Medulla oblongata (tissue), 1 donor: ENCODE data around the gene UPK2.
"Not testable (repeated sequence)": the region's sequence is repeated elsewhere in the genome, so short reads cannot be mapped to it uniquely, and the experiment has no call there.

Source experiments
- DNase-seq: peaks from one replicate; pipeline ENCODE4 v3.0.0-alpha.2; 2015; ENCODE audit errors: extremely low spot score

The UPK2 gene

DNA sequence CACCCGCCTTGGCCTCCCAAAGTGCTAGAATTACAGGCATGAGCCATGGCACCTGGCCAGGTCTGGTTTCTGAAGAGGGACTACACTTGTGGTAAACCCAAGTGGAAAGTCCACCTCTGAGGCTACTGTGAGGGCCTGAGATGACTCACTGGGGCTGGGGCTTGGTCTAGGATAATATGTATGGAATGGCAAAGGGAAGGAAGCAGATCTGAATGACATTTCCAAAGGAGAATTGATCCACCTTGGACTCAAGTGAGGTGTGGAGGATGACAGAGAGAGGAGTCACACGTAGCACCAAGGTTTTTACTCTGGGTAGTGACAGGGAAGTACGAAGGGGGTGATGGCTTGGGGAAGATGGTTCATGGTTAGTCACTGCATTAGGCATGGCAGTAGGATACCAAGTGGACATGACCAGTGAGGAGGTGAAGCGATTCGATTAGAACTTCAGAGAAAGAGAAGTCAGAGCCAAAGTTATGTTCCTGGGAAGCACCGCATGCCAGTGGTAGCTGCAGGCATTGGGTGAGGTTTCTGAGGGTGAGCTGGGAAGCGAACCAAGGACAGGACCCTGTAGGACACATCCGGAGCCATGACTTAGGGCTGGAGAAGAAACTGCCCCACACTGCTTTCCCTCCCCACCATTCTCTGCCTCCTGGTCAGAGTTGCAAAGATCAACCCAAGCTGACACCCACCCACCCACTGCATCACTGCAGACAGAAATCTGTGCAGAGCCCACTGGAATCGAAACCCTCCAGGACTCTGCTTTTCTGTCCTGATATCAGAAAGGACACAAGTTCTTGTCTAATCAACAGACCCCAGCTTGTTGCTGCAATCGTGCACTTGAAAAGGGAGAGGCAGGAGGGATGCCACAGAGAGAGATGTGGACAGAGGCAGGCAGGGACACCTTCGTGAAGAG is 17.4 kb upstream of the UPK2 start:
- no peak for DNase-seq

DNA sequence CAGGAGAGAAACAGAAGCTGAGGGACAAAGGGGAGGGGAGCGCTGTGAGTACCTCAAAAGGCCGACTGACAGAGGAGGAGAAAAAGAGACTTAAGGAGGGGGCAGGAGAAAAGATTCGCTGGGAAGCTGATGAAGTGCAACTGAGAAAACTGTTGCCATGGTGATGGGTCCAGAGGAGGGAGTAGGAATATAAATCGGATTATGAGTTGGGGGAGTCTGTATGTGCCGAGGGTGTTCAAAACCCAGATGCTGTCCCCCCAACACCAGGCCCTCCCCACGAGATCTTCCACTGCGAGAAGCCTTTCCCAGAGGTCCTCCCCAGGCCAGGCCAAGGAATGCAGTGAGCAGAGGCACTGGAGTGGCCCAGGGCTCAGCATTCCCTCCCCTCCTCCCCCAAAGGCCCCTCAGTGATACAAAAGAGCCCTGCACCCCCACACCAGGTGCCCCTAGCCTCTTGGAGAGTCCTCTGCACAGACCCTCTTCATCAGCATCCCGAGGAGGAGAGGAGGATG is 16.6 kb upstream of the UPK2 start:
- no peak for DNase-seq

- no peak for DNase-seq
These were observed 16.0 kb upstream of the UPK2 start for GRCh38 chr11:118939953-118940598.

DNA sequence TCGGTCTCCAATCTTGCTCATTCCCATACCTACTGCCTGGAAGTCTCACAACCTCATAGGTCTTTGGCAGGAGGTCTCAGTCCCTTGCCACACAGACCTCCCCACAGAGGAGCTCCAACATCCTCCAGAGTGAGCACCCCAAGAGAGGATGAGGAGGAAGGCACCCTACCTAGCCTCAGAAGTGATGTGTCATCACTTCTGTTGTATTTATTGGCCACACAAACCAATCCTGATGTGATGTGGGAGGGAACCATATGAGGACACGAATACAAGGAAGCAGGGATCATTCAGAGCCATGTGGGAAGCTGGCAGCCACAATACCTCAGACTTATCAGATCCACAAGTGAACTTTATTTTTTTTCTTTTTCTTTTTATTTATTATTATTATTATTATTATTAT is 9.0 kb upstream of the UPK2 start:
- no peak for DNase-seq

DNA sequence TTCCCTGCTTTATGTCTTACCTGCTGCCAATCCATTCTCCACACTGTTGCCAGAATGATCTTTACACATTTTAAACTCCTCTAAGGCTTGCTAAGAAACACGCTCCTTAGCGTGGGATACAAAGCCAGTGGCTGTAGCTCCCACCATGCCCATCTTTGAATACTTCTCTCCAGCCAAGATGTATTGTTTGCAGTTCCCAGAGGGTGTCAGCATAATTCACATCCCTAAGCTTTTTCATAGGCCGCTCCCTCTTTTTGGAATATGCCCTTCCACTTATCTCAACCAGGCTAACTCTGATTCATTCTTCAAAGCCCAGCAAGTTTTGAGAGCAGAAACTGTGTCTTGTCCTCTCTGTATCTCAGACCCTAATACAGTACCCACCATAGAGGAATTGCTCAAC is 8.1 kb upstream of the UPK2 start:
- no peak for DNase-seq

DNA sequence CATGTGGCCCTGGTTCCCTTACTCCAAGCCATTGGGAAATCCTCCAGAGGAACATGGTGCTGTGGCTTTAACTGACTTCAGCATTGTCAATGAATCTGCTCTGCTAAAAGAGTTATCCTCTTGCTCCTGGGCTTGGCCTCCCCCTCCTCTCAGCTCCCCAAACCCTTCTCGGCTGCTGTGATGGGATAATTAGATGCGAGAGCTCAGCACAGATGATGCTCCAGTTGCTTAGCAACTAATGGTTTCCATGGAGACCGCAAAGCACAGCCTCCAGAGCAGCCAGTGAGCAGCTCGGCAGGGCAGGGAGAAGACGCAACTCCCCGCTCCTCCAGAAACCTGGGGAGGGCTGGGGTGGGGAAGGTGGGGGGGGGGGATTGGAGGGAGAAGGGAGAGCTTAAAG is 2.8 kb upstream of the UPK2 start:
- peak; percentile 82 for DNase-seq

- DNase-seq, result not testable (repeated sequence)
These were observed 2.1 kb upstream of the UPK2 start for GRCh38 chr11:118953976-118954375.

GRCh38 chr11:118956847-118957469 is 860 bp downstream of the UPK2 start:
- no peak for DNase-seq

GRCh38 chr11:118957549-118957948 is 1.5 kb downstream of the UPK2 start:
- DNase-seq, result no peak

DNA sequence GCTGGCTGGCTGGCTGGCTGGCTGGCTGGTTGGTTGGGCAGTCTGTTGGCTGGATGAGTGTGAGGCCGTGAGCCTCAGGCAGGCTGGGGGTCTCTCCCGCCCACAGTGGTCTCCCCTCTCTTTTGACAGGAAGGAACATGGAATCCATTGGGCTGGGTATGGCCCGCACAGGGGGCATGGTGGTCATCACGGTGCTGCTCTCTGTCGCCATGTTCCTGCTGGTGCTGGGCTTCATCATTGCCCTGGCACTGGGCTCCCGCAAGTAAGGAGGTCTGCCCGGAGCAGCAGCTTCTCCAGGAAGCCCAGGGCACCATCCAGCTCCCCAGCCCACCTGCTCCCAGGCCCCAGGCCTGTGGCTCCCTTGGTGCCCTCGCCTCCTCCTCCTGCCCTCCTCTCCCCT is 1.9 kb downstream of the UPK2 start:
- DNase-seq, result no peak

DNA sequence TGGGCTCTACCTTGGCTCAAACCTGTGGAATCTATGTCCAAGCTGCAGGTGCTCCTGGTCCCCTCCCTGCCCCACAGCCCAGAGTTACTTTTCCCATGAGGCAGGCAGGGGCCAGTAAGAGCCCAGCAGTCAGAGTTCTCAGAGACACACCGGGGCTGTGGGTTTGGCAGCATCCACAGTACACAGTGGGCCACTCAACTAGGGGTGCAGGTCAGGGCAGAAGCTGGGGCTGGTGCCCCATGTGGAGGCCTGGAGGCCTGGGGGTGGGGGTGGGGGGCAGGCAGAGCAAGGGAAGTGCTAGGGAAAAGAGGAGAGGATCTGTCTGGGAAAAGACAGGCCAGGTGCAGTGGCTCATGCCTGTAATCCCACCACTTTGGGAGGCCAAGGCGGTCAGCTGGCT is 2.5 kb downstream of the UPK2 start:
- no peak for DNase-seq

DNA sequence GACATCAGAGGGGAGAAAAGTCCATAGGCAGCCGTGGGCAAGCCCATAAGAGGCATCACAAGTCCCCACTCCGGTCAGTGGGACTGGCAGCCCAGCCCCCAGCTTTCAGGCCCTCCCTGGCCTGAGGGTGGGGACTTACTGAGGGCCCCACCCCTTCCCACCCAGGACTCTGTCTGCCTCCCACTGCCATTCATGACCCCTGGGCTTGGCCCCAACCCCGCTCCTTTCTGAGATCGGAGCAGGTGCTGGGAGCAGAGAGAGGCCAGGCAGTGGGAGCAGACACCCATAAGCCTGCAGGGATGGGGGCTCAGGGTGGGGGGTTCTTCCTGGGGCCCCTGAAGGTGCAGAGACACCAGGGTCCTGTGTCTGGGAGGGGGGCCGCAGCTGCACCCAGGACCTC is 5.1 kb downstream of the UPK2 start:
- no peak for DNase-seq

DNA sequence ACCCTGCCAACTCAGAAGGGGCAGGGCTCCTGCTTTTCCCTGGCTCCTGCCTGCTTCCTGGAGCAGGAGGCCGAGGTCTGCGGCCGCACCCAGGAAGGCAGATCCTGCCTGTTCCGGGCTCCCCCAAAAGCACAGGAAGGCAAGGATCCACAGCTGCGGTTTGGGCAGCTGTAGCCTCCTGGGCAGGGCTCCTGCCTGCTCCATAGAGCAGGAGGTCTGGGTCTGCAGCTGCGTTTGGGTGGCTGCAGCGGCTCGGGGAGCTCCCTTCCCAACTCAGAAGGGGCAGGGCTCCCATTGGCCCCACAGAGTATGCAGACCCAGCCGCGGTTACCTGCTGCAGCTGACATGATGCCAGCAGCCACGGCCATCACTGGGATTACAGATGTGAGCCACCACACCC is 5.5 kb downstream of the UPK2 start:
- no peak for DNase-seq

GRCh38 chr11:118969508-118969907 is 13.4 kb downstream of the UPK2 start:
- DNase-seq, result not testable (repeated sequence)

GRCh38 chr11:118971646-118972045 is 15.5 kb downstream of the UPK2 start, which contains the start of gene FOXR1:
Gene FOXR1 (plus strand): TSS chr11:118971761. CDS start chr11:118971932, 171 bp downstream.
- DNase-seq, result no peak

DNA sequence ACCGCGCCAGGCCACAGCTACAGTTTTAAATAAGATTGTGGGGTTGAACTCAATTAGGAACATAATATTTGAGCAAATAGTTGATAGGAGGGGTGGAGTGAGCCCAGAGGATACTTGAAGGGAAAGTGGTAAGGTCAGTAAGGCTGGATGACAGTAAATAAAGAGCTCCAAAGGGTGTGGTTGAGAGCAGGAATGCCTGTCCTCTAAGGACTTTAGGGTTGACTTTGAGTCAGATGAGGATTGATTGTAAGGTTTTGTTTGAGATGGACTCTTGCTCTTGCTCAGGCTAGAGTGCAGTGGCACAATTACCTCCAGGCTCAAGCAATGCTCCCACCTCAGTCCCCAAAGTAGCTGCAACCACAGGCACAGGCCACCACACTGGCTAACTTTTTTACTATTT is 17.9 kb downstream of the UPK2 start:
- DNase-seq, result no peak

GRCh38 chr11:118975771-118976709 is 19.9 kb downstream of the UPK2 start:
- no peak for DNase-seq

GRCh38 chr11:118979434-118979833 is 23.3 kb downstream of the UPK2 start:
- DNase-seq, result no peak

DNA sequence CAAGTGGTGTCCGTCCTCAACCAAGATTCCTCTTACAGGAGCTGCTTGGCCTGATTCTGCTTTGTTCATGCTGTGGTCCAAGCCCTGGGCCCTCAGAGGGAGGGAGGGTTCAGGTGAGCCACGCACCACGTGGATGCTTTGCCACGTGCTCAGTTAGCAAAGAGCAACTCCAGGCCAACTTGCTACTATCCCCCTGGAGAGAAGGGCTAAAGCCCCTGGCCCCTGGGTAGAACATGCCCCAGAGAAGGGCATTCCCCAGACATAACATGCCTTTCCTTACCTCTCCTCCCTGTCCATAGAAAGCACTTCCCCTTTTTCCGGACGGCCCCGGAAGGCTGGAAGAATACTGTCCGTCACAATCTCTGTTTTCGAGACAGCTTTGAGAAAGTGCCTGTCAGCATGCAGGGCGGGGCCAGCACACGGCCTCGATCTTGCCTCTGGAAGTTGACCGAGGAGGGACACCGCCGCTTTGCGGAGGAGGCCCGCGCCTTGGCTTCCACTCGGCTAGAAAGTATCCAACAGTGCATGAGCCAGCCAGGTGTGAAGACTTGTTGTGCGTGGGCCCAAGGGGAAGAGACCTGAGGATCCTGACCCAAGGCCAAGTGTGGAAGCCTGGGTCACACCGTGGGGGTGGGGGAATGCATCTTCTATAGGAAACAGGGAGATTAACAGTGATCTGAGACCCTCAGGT is 24.2 kb downstream of the UPK2 start:
- peak; percentile 58 for DNase-seq

- not testable (repeated sequence) for DNase-seq
These were observed 28.2 kb downstream of the UPK2 start for GRCh38 chr11:118984337-118984736.

GRCh38 chr11:118984825-118985224 is 28.7 kb downstream of the UPK2 start:
- no peak for DNase-seq
